CD14-positive monocyte (primary cell): ENCODE measurements around the gene GPR37. TPM values are rescaled to one million over a fixed set of nuclear protein-coding genes. Genes with fewer than 3 reads are reported as not detected.

ENCODE experiments used
- DNase-seq, 3 donors: peaks; one replicate each; pipeline ENCODE4 v3.0.0-alpha.2; 2011 to 2022
- H2AFZ ChIP-seq: 2 replicates; pipeline ENCODE4 v1.6.0; 2012; ENCODE audit warnings: mild to moderate bottlenecking, low read depth, low read length, inconsistent platforms; ENCODE audit not compliant: insufficient read depth, poor library complexity, severe bottlenecking
- H3K27ac ChIP-seq, 2 donors: 1 replicate in 1 of 2; 2 replicates in 1 of 2; pipeline ENCODE4 v1.5.1; 2012 to 2013; ENCODE audit warnings: low read length in 2 of 2, control low read depth in 1 of 2, inconsistent platforms in 1 of 2, low read depth in 1 of 2, mild to moderate bottlenecking in 1 of 2
- H3K27me3 ChIP-seq, 2 donors: one replicate each; pipeline versions ENCODE4 v1.6.0 to v1.6.1; 2011 to 2013; ENCODE audit warnings: low read length in 2 of 2; ENCODE audit not compliant: control insufficient read depth in 2 of 2, insufficient read depth in 2 of 2
- H3K36me3 ChIP-seq, 2 donors: replicated peaks in 1 of 2; 1 replicate in 1 of 2; 2 replicates in 1 of 2; pipeline versions ENCODE4 v1.5.1 to v1.6.1; 2012 to 2013; ENCODE audit warnings: low read length in 2 of 2, control low read depth in 1 of 2, inconsistent platforms in 1 of 2, mild to moderate bottlenecking in 1 of 2; ENCODE audit not compliant: insufficient read depth in 2 of 2, control insufficient read depth in 1 of 2
- H3K4me1 ChIP-seq, 2 donors: 1 replicate in 1 of 2; 2 replicates in 1 of 2; pipeline versions ENCODE4 v1.5.1 to v1.6.1; 2012 to 2013; ENCODE audit warnings: low read length in 2 of 2, control low read depth in 1 of 2, inconsistent platforms in 1 of 2, mild to moderate bottlenecking in 1 of 2, moderate library complexity in 1 of 2; ENCODE audit not compliant: insufficient read depth in 2 of 2, control insufficient read depth in 1 of 2
- H3K4me2 ChIP-seq: replicated peaks from 2 replicates; pipeline ENCODE3; 2012; ENCODE audit warnings: low read length, moderate library complexity, mild to moderate bottlenecking; ENCODE audit not compliant: poor library complexity, severe bottlenecking; ENCODE audit errors: extremely low read depth
- H3K4me3 ChIP-seq, 3 experiments: fragments of 200-600 bp in 1 of 3; sonication (generic) in 1 of 3; replicated peaks in 1 of 3; 1 replicate in 2 of 3; 2 replicates in 1 of 3; pipeline ENCODE4 v1.5.1; 2011 to 2013; ENCODE audit warnings: low read length in 3 of 3, mild to moderate bottlenecking in 3 of 3, control low read depth in 2 of 3, low read depth in 2 of 3, inconsistent platforms in 1 of 3, moderate library complexity in 1 of 3
- H3K79me2 ChIP-seq: 2 replicates; pipeline ENCODE4 v1.6.0; 2012; ENCODE audit warnings: mild to moderate bottlenecking, control low read depth, inconsistent platforms, low read length, moderate library complexity; ENCODE audit not compliant: insufficient read depth
- H3K9ac ChIP-seq: 2 replicates; pipeline ENCODE4 v1.6.0; 2017; ENCODE audit warnings: low read length, mild to moderate bottlenecking; ENCODE audit not compliant: insufficient read depth, poor library complexity, severe bottlenecking
- H3K9me3 ChIP-seq, 2 donors: replicated peaks in 1 of 2; 1 replicate in 1 of 2; 2 replicates in 1 of 2; pipeline versions ENCODE4 v1.5.1 to v1.6.1; 2012 to 2013; ENCODE audit warnings: low read length in 2 of 2, control low read depth in 1 of 2; ENCODE audit not compliant: control insufficient read depth in 1 of 2, insufficient read depth in 1 of 2
- H4K20me1 ChIP-seq: 2 replicates; pipeline ENCODE4 v1.6.0; 2012; ENCODE audit warnings: mild to moderate bottlenecking, low read length, control low read depth, moderate library complexity; ENCODE audit not compliant: insufficient read depth
- H3K27ac Mint-ChIP-seq, 7 donors: one replicate each; pipeline ENCODE4 v1.8.0; 2020; ENCODE audit warnings: mild to moderate bottlenecking in 7 of 7, mixed read lengths in 7 of 7, moderate library complexity in 6 of 7, inconsistent platforms in 2 of 7
- H3K27me3 Mint-ChIP-seq, 3 donors: one replicate each; pipeline ENCODE4 v1.8.0; 2021 to 2022; ENCODE audit warnings: low read depth in 3 of 3, mild to moderate bottlenecking in 3 of 3, mixed read lengths in 3 of 3, moderate library complexity in 3 of 3, inconsistent platforms in 1 of 3
- H3K36me3 Mint-ChIP-seq, 2 donors: one replicate each; pipeline ENCODE4 v1.8.0; 2020; ENCODE audit warnings: mixed read lengths in 2 of 2, inconsistent platforms in 1 of 2, mild to moderate bottlenecking in 1 of 2
- H3K4me1 Mint-ChIP-seq: one replicate; pipeline ENCODE4 v1.8.0; 2020; ENCODE audit warnings: mild to moderate bottlenecking, mixed read lengths
- H3K4me3 Mint-ChIP-seq, 2 donors: one replicate each; pipeline ENCODE4 v1.8.0; 2020; ENCODE audit warnings: mild to moderate bottlenecking in 2 of 2, mixed read lengths in 2 of 2, moderate library complexity in 1 of 2
- H3K9me3 Mint-ChIP-seq, 7 donors: one replicate each; pipeline ENCODE4 v1.8.0; 2020 to 2022; ENCODE audit warnings: mixed read lengths in 7 of 7, mild to moderate bottlenecking in 6 of 7, moderate library complexity in 6 of 7, inconsistent platforms in 2 of 7
- CTCF ChIP-seq: fragments of 200-600 bp; IDR thresholded peaks from one replicate; pipeline ENCODE4 v1.8.0; 2022; ENCODE audit warnings: antibody characterized with exemption, mild to moderate bottlenecking
- WGBS: methylation state at CpG from one replicate; pipeline ENCODE4 v1.1.5; 2013; ENCODE audit warnings: missing lambda C conversion rate; ENCODE audit not compliant: insufficient coverage; 5-methylcytosine and 5-hydroxymethylcytosine counted together
- intact Hi-C, 2 donors: fragments of 100-400 bp; cut with micrococcal nuclease; formaldehyde crosslinking; loops; one replicate each; pipeline versions ENCODE4 v1.15.0 to v1.15.1; 2023
- polyA plus RNA-seq, 3 donors: library from polyadenylated mRNA; depleted of rRNA in 1 of 3; unstranded in 2 of 3; stranded (reverse) in 1 of 3; fragments of 300-500 nt in 2 of 3; fragments of >200 nt in 1 of 3; fragmentation: Illumina TruSeq in 2 of 3; gene quantifications; 1 replicate in 2 of 3; 2 replicates in 1 of 3; pipeline ENCODE4 v1.2.3, GENCODE V29; 2012 to 2021

The GPR37 gene
- polyA plus RNA-seq, 3 donors: not detected

GRCh38 chr7:124702385-124702784 lies 63.2 kb downstream of the GPR37 start:
- Mint-ChIP-seq H3K36me3 (no peaks in the 10 kb centered on the region), H3K9me3 (peaks cover 0 to 5% (median 2%) of the 10 kb centered on the region in 7 donors), H3K4me1 (no peaks in the 10 kb centered on the region), H3K27me3 (no peaks in the 10 kb centered on the region), H3K27ac (no peak overlapping the region), H3K4me3 (no peak overlapping the region)
- TF ChIP-seq CTCF: no peak
- Histone ChIP-seq H3K4me2 (no peak overlapping the region), H4K20me1 (no peaks in the 10 kb centered on the region), H3K27me3 (no peaks in the 10 kb centered on the region), H2AFZ (no peak overlapping the region), H3K9ac (no peak overlapping the region), H3K79me2 (no peaks in the 10 kb centered on the region), H3K4me3 (no peak overlapping the region), H3K27ac (no peak overlapping the region), H3K4me1 (no peaks in the 10 kb centered on the region), H3K9me3 (no peaks in the 10 kb centered on the region), H3K36me3 (no peaks in the 10 kb centered on the region)
- no peak for DNase-seq
- WGBS: 83% methylated on average over 1 of the region's 2 CpGs
- intact Hi-C loops: no loop called here

GRCh38 chr7:124701955-124702354 lies 63.6 kb downstream of the GPR37 start:
- DNase-seq: no peak
- Histone ChIP-seq H3K4me2 (no peak overlapping the region), H3K36me3 (no peaks in the 10 kb centered on the region), H3K9me3 (no peaks in the 10 kb centered on the region), H3K27ac (no peak overlapping the region), H3K79me2 (no peaks in the 10 kb centered on the region), H3K27me3 (no peaks in the 10 kb centered on the region), H2AFZ (no peak overlapping the region), H3K4me3 (no peak overlapping the region), H4K20me1 (no peaks in the 10 kb centered on the region), H3K9ac (no peak overlapping the region), H3K4me1 (no peaks in the 10 kb centered on the region)
- WGBS: no CpG with 5 or more reads among the region's 2 CpGs
- Mint-ChIP-seq H3K4me3 (no peak overlapping the region), H3K27ac (no peak overlapping the region), H3K9me3 (peaks cover 0 to 5% (median 0%) of the 10 kb centered on the region in 7 donors), H3K36me3 (no peaks in the 10 kb centered on the region), H3K27me3 (no peaks in the 10 kb centered on the region), H3K4me1 (no peaks in the 10 kb centered on the region)
- TF ChIP-seq CTCF: no peak
- intact Hi-C loops: no loop called here
